HG03520 (cell line): ENCODE measurements around the gene FTHL17.

Source experiments
- ATAC-seq: cut with Tn5 transposase; IDR thresholded peaks from one replicate; pipeline ENCODE4 v1.9.1; 2021; ENCODE audit warnings: mild to moderate bottlenecking, moderate library complexity; ENCODE audit not compliant: unreplicated experiment

FTHL17 gene

DNA sequence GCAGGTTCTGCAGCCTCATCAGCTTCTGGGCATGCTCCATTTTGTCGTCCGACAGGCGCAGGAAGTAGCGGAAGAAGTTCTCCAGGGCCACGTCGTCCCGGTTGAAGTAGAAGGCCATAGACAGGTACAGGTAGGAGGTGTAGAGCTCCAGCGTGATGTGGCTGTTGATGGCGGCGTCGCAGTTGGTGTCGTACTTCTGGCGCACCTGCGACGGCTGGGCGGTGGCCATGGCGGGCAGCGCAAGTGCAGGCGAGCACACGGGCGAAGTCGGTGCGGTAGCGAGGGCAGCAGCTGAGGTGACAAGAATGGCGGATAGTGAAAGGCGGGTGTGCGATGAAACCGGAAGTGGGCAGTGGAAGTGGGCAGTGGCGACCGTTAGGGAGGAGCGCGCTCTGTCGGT lies at the start of gene FTHL17:
TSS of gene FTHL17 (minus strand) at position 317 of the 400 bp plus-strand sequence. CDS start at position 229, 88 bp downstream.
- no peak for ATAC-seq

- ATAC-seq = no peak
These were observed 45.4 kb upstream of the FTHL17 start for GRCh38 chrX:31117266-31117665.

- ATAC-seq = no peak
These were observed 43.6 kb upstream of the FTHL17 start for GRCh38 chrX:31115398-31115797.

GRCh38 chrX:31114858-31115257 lies 43.0 kb upstream of the FTHL17 start:
- ATAC-seq = no peak

DNA sequence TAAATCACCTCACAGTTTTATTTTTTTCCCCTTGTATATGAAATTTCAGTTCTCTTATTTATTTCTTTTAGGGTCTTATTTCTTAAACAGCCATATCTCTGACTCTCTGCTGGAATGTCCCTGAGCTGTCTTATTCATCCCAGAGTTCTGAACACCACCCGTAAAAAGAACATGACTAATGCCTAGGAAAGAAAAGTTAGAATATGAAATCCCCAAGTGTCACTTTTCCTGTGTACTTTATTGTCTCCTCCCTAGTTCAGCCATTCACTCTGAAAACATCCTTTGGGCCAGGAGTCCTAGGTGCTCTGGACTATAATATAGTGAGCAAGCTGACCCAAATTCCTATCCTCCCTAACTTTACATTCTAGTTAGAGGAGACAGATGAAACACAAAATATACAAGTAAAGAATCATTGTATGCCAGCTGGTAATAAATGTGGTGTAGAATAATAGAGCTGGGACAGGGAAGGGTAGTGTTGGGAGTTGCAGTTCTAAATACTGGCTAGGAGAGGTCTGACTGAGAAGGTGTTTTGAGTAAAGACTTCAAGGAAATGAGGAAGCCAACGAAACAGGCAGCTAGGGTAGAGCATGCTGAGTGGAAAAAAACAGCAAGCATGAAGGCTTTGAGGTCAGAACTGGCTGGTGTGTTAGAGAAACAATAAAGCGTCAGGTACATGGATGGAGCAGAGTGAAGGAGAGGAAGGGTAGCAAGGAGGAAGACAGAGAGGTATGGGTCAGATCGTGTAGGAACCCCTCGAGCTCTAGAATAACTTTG lies 40.6 kb upstream of the FTHL17 start:
- ATAC-seq = no peak

- ATAC-seq = no peak
These were observed 38.8 kb upstream of the FTHL17 start for GRCh38 chrX:31110657-31111056.

- peak; percentile 71 for ATAC-seq
These were observed 27.8 kb upstream of the FTHL17 start for GRCh38 chrX:31099536-31100090.

GRCh38 chrX:31098079-31098478 lies 26.2 kb upstream of the FTHL17 start:
- ATAC-seq = no peak

DNA sequence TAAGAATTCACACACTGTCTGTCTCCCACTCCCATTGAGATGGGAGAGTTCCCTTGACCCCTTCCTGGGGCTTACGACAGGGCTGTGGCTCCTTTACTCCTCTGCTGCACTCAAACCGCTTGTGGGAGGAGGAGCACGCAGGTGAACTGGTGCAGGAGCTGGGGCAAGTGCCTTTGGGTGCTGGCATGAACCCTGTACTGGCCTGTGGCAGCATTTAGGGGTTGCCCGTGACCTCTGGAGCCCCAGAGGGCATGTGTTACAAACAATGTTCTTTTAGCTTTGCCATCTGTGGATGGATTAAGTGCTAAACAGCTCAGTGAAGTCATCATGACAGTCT lies 21.8 kb upstream of the FTHL17 start:
- no peak for ATAC-seq

DNA sequence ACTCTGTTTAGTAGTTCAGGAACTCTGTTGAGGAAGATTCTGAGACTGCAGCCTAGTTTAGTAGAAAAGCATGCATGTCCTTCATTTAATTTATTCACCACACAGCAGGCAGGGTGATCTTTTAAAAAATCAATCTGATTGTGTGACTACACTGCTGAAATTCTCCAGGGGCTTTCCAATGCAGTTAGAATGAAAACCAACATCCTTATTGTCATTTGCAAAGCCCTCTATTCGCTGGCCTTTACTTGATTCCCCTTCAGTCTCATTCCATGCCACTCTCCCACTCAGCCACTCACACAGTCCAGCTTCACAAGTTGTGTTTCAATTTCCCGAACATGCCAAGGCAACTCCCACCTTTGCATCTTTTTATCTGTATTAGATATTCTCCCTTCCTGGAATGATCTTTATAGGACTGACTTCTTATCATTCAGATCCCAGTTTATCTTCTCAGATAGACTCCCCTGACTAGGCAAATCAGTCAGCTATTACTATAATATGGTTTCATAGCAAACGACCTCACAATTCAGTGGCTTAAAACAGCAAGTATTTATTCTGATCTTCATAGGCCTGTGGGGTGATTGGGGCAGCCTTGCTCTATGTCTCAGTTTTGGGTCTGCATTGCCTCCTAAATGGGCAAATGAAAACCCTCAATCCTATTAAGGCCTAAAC lies 21.3 kb upstream of the FTHL17 start:
- ATAC-seq = no peak

- no peak for ATAC-seq
These were observed 20.6 kb upstream of the FTHL17 start for GRCh38 chrX:31092476-31092875.

- no peak for ATAC-seq
These were observed 20.0 kb upstream of the FTHL17 start for GRCh38 chrX:31091819-31092218.

- ATAC-seq = no peak
These were observed 2.7 kb upstream of the FTHL17 start for GRCh38 chrX:31074522-31074921.

DNA sequence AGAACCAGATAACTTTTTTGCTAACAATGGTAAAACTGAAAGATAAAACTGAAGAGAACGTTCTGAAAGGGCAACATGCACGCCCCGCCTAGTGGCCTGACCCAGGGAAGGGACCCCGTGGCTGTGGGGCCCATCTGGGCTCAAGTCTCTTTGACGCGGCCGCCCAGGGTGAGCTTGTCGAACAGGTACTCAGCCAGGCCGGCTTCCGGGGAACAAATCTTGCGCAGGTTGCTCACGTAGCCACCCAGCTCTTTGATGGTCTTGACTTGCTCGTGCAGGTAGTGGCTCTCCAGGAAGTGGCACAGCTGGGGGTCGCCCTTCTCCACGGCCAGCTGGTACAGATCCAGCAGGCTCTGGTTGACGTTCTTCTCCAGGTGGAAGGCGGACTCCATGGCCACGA lies 579 bp downstream of the FTHL17 start:
- ATAC-seq = no peak

- peak; percentile 41 for ATAC-seq
These were observed 1.8 kb downstream of the FTHL17 start for GRCh38 chrX:31070057-31070468.

GRCh38 chrX:31063114-31063513 lies 8.7 kb downstream of the FTHL17 start:
- no peak for ATAC-seq

- peak; percentile 59 for ATAC-seq
These were observed 10.8 kb downstream of the FTHL17 start for GRCh38 chrX:31061091-31061490.

GRCh38 chrX:31060016-31060415 lies 11.8 kb downstream of the FTHL17 start:
- ATAC-seq = no peak

DNA sequence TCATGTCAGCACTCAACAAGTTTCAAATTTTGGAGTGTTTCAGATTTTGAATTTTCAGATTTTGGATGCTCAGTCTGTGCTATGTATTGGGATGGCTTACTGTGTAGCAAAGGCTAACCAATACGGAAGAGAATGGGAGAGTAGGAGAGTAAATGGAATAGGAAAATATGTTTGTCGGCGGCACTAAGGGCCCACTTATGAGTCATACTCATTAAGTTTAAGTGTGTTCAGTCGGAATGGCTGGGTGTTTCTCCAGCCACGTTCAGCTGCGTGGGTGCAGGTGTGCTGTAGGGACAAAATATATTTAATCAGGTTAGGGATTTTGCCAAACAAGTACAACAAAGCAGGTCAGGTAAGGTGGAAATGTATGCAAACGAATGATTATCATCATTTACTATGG lies 13.6 kb downstream of the FTHL17 start:
- ATAC-seq = no peak

DNA sequence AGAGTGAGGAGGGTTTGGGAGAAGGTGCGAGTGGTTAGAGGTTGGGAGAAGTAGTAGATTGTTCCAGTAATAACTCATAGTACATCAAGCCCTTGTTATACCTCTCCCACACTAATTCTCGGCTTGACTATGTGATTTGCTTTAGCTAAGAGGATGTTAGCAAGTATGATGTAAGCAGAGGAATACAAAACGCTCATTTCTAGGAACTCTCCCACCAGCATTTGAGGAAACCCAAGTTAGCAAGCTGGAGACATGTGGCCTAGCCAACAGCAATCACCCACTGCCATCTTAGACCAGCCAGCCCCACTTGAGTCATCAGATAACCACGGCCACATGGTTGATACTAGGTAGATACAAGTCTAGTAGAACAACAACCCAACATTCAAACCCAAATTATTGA lies 14.2 kb downstream of the FTHL17 start:
- ATAC-seq = no peak

GRCh38 chrX:31057291-31057690 lies 14.6 kb downstream of the FTHL17 start:
- no peak for ATAC-seq

DNA sequence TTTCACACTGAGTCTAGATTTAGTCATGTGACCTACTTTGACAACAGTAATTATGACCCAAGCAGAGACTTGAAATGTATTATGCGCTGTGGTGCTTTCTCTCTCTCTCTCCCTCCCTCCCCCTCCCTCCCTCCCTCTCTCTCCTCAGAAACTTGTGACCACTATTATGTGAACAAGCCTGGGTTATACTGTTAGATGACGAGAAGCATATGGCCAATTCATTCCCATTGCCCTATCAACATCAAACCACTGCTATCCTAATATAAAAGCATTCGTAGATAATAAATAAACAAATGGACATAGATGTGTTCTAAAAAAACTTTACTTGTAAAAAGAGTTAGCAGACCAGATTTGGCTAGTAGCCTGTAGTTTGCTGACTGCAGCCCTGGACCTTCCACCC lies 18.2 kb downstream of the FTHL17 start:
- no peak for ATAC-seq
